Endodermal cell (in vitro differentiated cells): ENCODE data around the gene TAS2R9. TPM values are rescaled to one million over a fixed set of nuclear protein-coding genes. Genes with fewer than 3 reads are reported as not detected.
"Not testable (repeated sequence)": the region's sequence is repeated elsewhere in the genome, so short reads cannot be mapped to it uniquely, and the experiment has no call there.

ENCODE experiments used
- DNase-seq: peaks from one replicate; pipeline ENCODE4 v3.0.0-alpha.2; 2017
- H3K27ac ChIP-seq: 2 replicates; pipeline ENCODE4 v1.5.1; 2013; ENCODE audit warnings: mild to moderate bottlenecking, low read depth, low read length, moderate library complexity
- H3K27me3 ChIP-seq: 2 replicates; pipeline ENCODE4 v1.6.1; 2013; ENCODE audit warnings: mild to moderate bottlenecking, low read length, moderate library complexity; ENCODE audit not compliant: insufficient read depth, control insufficient read depth, poor library complexity, severe bottlenecking
- H3K36me3 ChIP-seq: 2 replicates; pipeline ENCODE4 v1.7.0; 2013; ENCODE audit warnings: mild to moderate bottlenecking, low read length, moderate library complexity; ENCODE audit not compliant: control insufficient read depth, insufficient read depth
- H3K4me1 ChIP-seq: one replicate; pipeline ENCODE4 v1.7.0; 2013; ENCODE audit warnings: low read length; ENCODE audit not compliant: control insufficient read depth, insufficient read depth
- H3K4me3 ChIP-seq: 2 replicates; pipeline ENCODE4 v1.5.1; 2013; ENCODE audit warnings: mild to moderate bottlenecking, low read length, moderate library complexity
- H3K9ac ChIP-seq: 2 replicates; pipeline ENCODE4 v1.6.1; 2013; ENCODE audit warnings: mild to moderate bottlenecking, low read length, moderate library complexity; ENCODE audit not compliant: poor library complexity, severe bottlenecking; ENCODE audit errors: extremely low read depth
- H3K9me3 ChIP-seq: 2 replicates; pipeline ENCODE4 v1.6.1; 2013; ENCODE audit warnings: mild to moderate bottlenecking, low read length, moderate library complexity; ENCODE audit not compliant: control insufficient read depth
- H3K27ac Mint-ChIP-seq: 2 replicates; pipeline ENCODE4 v1.8.0; 2020; ENCODE audit warnings: mixed read lengths
- H3K27me3 Mint-ChIP-seq: 2 replicates; pipeline ENCODE4 v1.8.0; 2021; ENCODE audit warnings: mild to moderate bottlenecking, mixed read lengths; ENCODE audit not compliant: insufficient read depth
- H3K36me3 Mint-ChIP-seq: 2 replicates; pipeline ENCODE4 v1.8.0; 2020; ENCODE audit warnings: low read depth, mixed read lengths
- H3K4me1 Mint-ChIP-seq: 2 replicates; pipeline ENCODE4 v1.8.0; 2020; ENCODE audit warnings: mixed read lengths
- H3K4me3 Mint-ChIP-seq: 2 replicates; pipeline ENCODE4 v1.8.0; 2020; ENCODE audit warnings: mild to moderate bottlenecking, moderate library complexity, mixed read lengths
- H3K9me3 Mint-ChIP-seq: 2 replicates; pipeline ENCODE4 v1.8.0; 2020; ENCODE audit warnings: mild to moderate bottlenecking, mixed read lengths
- CTCF ChIP-seq: fragments of 200-600 bp; sonication (generic); conservative IDR thresholded peaks from 2 replicates; pipeline ENCODE4 v1.5.0; 2021; ENCODE audit warnings: antibody characterized with exemption, mild to moderate bottlenecking
- WGBS, 2 experiments: methylation state at CpG; one replicate each; pipeline versions ENCODE4 v1.1.5 to v1.1.7; 2013; ENCODE audit warnings: missing lambda C conversion rate in 2 of 2, mixed read lengths in 1 of 2; ENCODE audit not compliant: insufficient coverage in 1 of 2, insufficient read length in 1 of 2; 5-methylcytosine and 5-hydroxymethylcytosine counted together
- total RNA-seq, 2 donors: library from RNA; stranded (reverse); fragmentation: NEBNext Ultra II Directional in 1 of 2; extraction: Animal tissue kit (Norgen Biotek cat#: 25700) in 1 of 2; gene quantifications; 2 replicates in 1 of 2; 3 replicates in 1 of 2; pipeline ENCODE4 v1.2.1, GENCODE V29; 2021

TAS2R9 gene
- total RNA-seq, 2 donors from 2014 or later = not detected

- H3K36me3 ChIP-seq = no peaks in the 10 kb centered on the region
- H3K27me3 ChIP-seq = no peaks in the 10 kb centered on the region
- Mint-ChIP-seq H3K27me3 (no peaks in the 10 kb centered on the region), H3K36me3 (no peaks in the 10 kb centered on the region), H3K27ac (no peak overlapping the region), H3K4me1 (peaks cover 10% of the 10 kb centered on the region), H3K4me3 (no peak overlapping the region), H3K9me3 (peaks cover 10% of the 10 kb centered on the region)
- no peak overlapping the region for H3K4me3 ChIP-seq
- H3K9ac ChIP-seq = no peak overlapping the region
- 82 to 100% methylated on average over 1 to 2 of the region's 2 CpGs for WGBS, 2 experiments
- H3K27ac ChIP-seq = no peak overlapping the region
- no peaks in the 10 kb centered on the region for H3K4me1 ChIP-seq
- no peak for TF ChIP-seq CTCF
- DNase-seq = no peak
- H3K9me3 ChIP-seq = peaks cover 4% of the 10 kb centered on the region
Measured at GRCh38 chr12:10794222-10794621, 15.7 kb downstream of the TAS2R9 start.

DNA sequence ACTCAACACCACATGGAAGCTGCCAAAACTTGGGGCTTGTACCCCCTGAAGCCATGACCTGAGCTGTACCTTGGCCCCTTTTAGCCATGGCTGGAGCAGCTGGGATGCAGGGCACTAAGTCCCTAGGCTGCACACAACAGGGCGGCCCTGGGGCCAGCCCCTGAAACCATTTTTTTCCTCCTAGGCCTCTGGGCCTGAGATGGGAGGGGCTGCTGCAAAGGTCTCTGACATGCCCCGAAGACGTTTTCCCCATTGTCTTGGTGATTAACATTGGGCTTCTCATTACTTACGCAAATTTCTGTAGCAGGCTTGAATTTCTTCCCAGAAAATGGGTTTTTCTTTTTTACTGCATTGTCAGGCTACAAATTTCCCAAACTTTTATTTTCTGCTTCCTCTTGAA is 18.2 kb downstream of the TAS2R9 start:
- H3K36me3 Mint-ChIP-seq, H3K27me3 Mint-ChIP-seq, H3K4me3 ChIP-seq, H3K27ac Mint-ChIP-seq, H3K4me1 Mint-ChIP-seq, DNase-seq, H3K9ac ChIP-seq, H3K9me3 Mint-ChIP-seq, H3K27ac ChIP-seq, H3K4me3 Mint-ChIP-seq, H3K36me3 ChIP-seq, H3K4me1 ChIP-seq, H3K9me3 ChIP-seq, H3K27me3 ChIP-seq: not testable (repeated sequence)
- 87 to 92% methylated on average over 4 of the region's 4 CpGs for WGBS, 2 experiments

- Histone ChIP-seq H3K4me1 (no peaks in the 10 kb centered on the region), H3K4me3 (no peak overlapping the region), H3K27me3 (no peaks in the 10 kb centered on the region), H3K36me3 (no peaks in the 10 kb centered on the region), H3K9me3 (no peaks in the 10 kb centered on the region), H3K9ac (no peak overlapping the region), H3K27ac (no peak overlapping the region)
- Mint-ChIP-seq H3K4me1 (peaks cover 10% of the 10 kb centered on the region), H3K27ac (no peak overlapping the region), H3K27me3 (no peaks in the 10 kb centered on the region), H3K4me3 (no peak overlapping the region), H3K9me3 (no peaks in the 10 kb centered on the region), H3K36me3 (no peaks in the 10 kb centered on the region)
- 91 to 100% methylated on average over 3 to 5 of the region's 5 CpGs for WGBS, 2 experiments
- no peak for DNase-seq
- no peak for TF ChIP-seq CTCF
Measured at GRCh38 chr12:10783252-10783651, 26.7 kb downstream of the TAS2R9 start.

DNA sequence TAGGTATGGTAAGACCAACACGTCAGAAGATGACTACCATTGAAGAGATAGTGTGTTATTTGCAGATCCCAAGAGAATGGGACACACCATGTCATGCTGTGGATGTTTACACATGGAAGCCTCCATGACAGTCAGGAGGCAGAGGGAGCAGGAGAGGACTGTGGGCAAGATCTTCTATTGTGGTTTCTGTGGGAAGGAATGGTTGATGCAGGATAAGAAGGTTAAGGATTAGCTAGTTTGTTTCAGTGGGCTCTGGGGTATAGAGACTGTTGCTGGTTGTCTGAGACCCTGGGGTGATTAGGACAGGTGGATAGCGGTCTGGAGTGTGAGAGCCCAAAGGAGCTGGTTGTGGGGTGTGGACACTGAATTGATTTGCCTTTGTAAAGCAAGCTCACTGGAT is 30.9 kb downstream of the TAS2R9 start:
- H3K27me3 Mint-ChIP-seq = no peaks in the 10 kb centered on the region
- H3K4me1 Mint-ChIP-seq = peaks cover 14% of the 10 kb centered on the region
- H3K4me3 Mint-ChIP-seq = no peak overlapping the region
- peak; percentile 55 for DNase-seq
- no peak for TF ChIP-seq CTCF
- H3K27ac ChIP-seq = no peak overlapping the region
- no peak overlapping the region for H3K9ac ChIP-seq
- no peaks in the 10 kb centered on the region for H3K9me3 ChIP-seq
- H3K4me1 ChIP-seq = no peaks in the 10 kb centered on the region
- no peaks in the 10 kb centered on the region for H3K36me3 ChIP-seq
- no peak overlapping the region for H3K4me3 ChIP-seq
- peak overlapping the region; percentile 3 for H3K27ac Mint-ChIP-seq
- no peaks in the 10 kb centered on the region for H3K9me3 Mint-ChIP-seq
- no peaks in the 10 kb centered on the region for H3K27me3 ChIP-seq
- 89% methylated on average over 2 of the region's 2 CpGs; no CpG with 5 or more reads in 1 of the 2 experiments for WGBS, 2 experiments
- no peaks in the 10 kb centered on the region for H3K36me3 Mint-ChIP-seq
